Thymus (tissue), 11 donors: ENCODE measurements around the gene CPED1. TPM values are rescaled to one million over a fixed set of nuclear protein-coding genes. Genes with fewer than 3 reads are reported as not detected.
"Not testable (repeated sequence)": the region's sequence is repeated elsewhere in the genome, so short reads cannot be mapped to it uniquely, and the experiment has no call there.

Experiments
- DNase-seq, 9 donors: peaks; one replicate each; pipeline ENCODE4 v3.0.0-alpha.2; 2013; ENCODE audit warnings: low spot score in 9 of 9, low read depth in 6 of 9, missing footprints in 1 of 9
- H3K27ac ChIP-seq, 2 donors: one replicate each; pipeline ENCODE4 v1.5.1; 2013; ENCODE audit warnings: control low read depth in 1 of 2, low read depth in 1 of 2, low read length in 1 of 2, mild to moderate bottlenecking in 1 of 2, moderate library complexity in 1 of 2
- H3K27me3 ChIP-seq, 2 donors: one replicate each; pipeline ENCODE4 v1.5.1; 2013; ENCODE audit warnings: low read length in 1 of 2; ENCODE audit not compliant: control insufficient read depth in 2 of 2, insufficient read depth in 1 of 2
- H3K36me3 ChIP-seq, 2 donors: one replicate each; pipeline ENCODE4 v1.5.1; 2013; ENCODE audit warnings: low read length in 1 of 2, mild to moderate bottlenecking in 1 of 2, moderate library complexity in 1 of 2; ENCODE audit not compliant: control insufficient read depth in 2 of 2, insufficient read depth in 2 of 2
- H3K4me1 ChIP-seq, 2 donors: one replicate each; pipeline ENCODE4 v1.5.1; 2013; ENCODE audit warnings: low read length in 2 of 2; ENCODE audit not compliant: control insufficient read depth in 2 of 2, insufficient read depth in 2 of 2
- H3K4me3 ChIP-seq, 2 donors: one replicate each; pipeline ENCODE4 v1.5.1; 2013; ENCODE audit warnings: low read length in 2 of 2, control low read depth in 1 of 2, mild to moderate bottlenecking in 1 of 2
- H3K9me3 ChIP-seq, 2 donors: one replicate each; pipeline ENCODE4 v1.5.1; 2013; ENCODE audit warnings: low read length in 1 of 2, mild to moderate bottlenecking in 1 of 2; ENCODE audit not compliant: control insufficient read depth in 2 of 2, insufficient read depth in 1 of 2
- WGBS: extraction: QIAGEN DNeasy Blood & Tissue Kit; methylation state at CpG from one replicate; pipeline ENCODE4 v1.1.7; 2013; 5-methylcytosine and 5-hydroxymethylcytosine counted together
- polyA plus RNA-seq: library from polyadenylated mRNA; stranded (reverse); fragments of 200-250 nt; gene quantifications from one replicate; pipeline ENCODE4 v1.2.3, GENCODE V29; 2013
- total RNA-seq: library from RNA; stranded (reverse); fragments of 120-200 nt; gene quantifications from one replicate; pipeline ENCODE4 v1.2.4, GENCODE V29; 2013
- donor health status: healthy.

The CPED1 gene
- total and polyA plus RNA-seq, 2 donors, result 1.9 to 2.2 TPM

DNA sequence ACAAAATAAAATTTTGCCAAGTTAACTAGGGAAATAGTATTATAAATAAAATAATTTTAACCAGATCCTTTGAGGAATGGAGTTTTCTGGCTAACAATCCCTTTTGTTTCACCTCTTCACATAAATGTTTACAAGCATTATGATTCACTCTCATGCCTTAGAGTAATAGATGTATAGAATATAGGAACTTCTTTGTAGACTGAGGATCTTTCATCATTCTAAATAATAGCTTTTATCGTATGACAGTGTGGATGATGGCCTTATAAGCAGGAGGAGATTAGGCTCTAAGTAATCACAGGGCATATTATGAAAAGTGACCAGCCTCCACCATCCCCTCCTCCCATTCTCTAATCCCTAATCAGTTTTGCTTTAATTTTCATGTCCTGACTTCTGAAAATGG, 24.4 kb upstream of the CPED1 start:
- no peaks in the 10 kb centered on the region for H3K4me1 ChIP-seq
- H3K27me3 ChIP-seq, result no peaks in the 10 kb centered on the region
- H3K27ac ChIP-seq, result no peak overlapping the region
- 99% methylated on average over 1 of the region's 1 CpG for WGBS
- peaks cover 19 to 40% of the 10 kb centered on the region in 2 donors for H3K36me3 ChIP-seq
- no peak overlapping the region for H3K4me3 ChIP-seq
- no peaks in the 10 kb centered on the region for H3K9me3 ChIP-seq
- DNase-seq, result no peak

DNA sequence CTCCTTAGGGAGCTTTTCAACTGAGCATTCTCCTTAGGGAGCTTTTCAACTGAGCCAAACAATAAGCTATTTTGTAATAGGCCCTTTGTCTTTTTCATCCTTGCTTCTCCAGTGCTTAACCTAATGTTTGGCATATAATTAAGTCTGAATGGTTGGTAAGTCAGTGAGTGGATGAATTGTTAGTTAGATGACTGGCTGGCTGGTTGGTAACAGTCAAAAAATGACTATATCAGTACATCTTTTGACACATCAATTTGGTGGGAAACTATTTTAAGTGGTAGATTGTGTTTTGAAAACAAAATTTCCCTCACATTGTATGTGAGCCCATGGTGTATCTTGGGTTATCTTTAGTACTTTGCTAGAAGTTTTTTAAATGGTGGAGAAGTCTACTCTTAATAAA, 21.6 kb upstream of the CPED1 start:
- H3K27ac ChIP-seq, result no peak overlapping the region
- H3K4me1 ChIP-seq, result no peaks in the 10 kb centered on the region
- no peaks in the 10 kb centered on the region for H3K9me3 ChIP-seq
- H3K36me3 ChIP-seq, result peaks cover 20 to 57% of the 10 kb centered on the region in 2 donors
- no peak overlapping the region for H3K4me3 ChIP-seq
- H3K27me3 ChIP-seq, result no peaks in the 10 kb centered on the region
- DNase-seq, result no peak

GRCh38 chr7:120973849-120974248, 14.7 kb upstream of the CPED1 start:
- Histone ChIP-seq H3K4me3 (no peak overlapping the region), H3K4me1 (no peaks in the 10 kb centered on the region), H3K27me3 (no peaks in the 10 kb centered on the region), H3K27ac (no peak overlapping the region), H3K36me3 (peaks cover 7 to 65% of the 10 kb centered on the region in 2 donors), H3K9me3 (no peaks in the 10 kb centered on the region)
- no peak for DNase-seq
- 94% methylated on average over 1 of the region's 1 CpG for WGBS

GRCh38 chr7:120979765-120980499, 8.6 kb upstream of the CPED1 start:
- no peaks in the 10 kb centered on the region for H3K27me3 ChIP-seq
- WGBS, result 22% methylated on average over 1 of the region's 1 CpG
- H3K27ac ChIP-seq, result no peak overlapping the region
- no peaks in the 10 kb centered on the region for H3K9me3 ChIP-seq
- peaks cover 0 to 18% of the 10 kb centered on the region in 2 donors for H3K36me3 ChIP-seq
- no peak overlapping the region for H3K4me3 ChIP-seq
- DNase-seq, result no peak
- no peaks in the 10 kb centered on the region for H3K4me1 ChIP-seq

DNA sequence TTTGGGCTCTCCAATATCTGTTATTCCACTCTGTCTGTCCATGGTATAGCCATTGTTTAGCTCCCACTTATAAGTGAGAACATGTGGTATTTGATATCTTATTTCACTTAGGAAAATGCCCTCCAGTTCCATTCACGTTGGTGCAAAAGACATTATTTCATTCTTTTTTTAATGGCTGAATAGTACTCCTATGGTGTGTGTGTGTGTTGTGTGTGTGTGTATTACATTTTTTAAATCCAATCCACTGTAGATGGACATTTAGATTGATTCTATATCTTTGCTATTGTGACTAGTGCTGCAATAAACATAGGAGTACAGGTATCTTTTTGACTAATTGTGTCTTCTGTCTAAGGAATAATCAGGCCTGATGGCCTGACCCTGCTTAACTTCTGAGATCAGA, 7.4 kb upstream of the CPED1 start:
- Histone ChIP-seq H3K4me1 (no peaks in the 10 kb centered on the region), H3K4me3 (no peak overlapping the region), H3K9me3 (no peaks in the 10 kb centered on the region), H3K36me3 (peaks cover 0 to 9% of the 10 kb centered on the region in 2 donors), H3K27ac (no peak overlapping the region), H3K27me3 (no peaks in the 10 kb centered on the region)
- no peak for DNase-seq
- WGBS, result 97% methylated on average over 1 of the region's 1 CpG

GRCh38 chr7:120981888-120982615, 6.5 kb upstream of the CPED1 start:
- Histone ChIP-seq H3K27me3 (no peaks in the 10 kb centered on the region), H3K4me3 (no peak overlapping the region), H3K4me1 (no peaks in the 10 kb centered on the region), H3K27ac (no peak overlapping the region), H3K36me3 (peaks cover 0 to 4% of the 10 kb centered on the region in 2 donors), H3K9me3 (no peaks in the 10 kb centered on the region)
- DNase-seq, result no peak
- 88% methylated on average over 4 of the region's 4 CpGs for WGBS

DNA sequence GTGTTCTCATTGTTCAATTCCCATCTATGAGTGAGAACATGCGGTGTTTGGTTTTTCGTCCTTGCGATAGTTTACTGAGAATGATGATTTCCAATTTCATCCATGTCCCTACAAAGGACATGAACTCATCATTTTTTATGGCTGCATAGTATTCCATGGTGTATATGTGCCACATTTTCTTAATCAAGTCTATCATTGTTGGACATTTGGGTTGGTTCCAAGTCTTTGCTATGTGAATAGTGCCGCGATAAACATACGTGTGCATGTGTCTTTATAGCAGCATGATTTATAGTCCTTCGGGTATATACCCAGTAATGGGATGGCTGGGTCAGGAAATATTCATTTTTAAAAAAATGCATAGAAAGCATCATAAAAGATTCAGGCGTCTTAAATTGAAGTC, 4.9 kb upstream of the CPED1 start:
- DNase-seq, H3K36me3 ChIP-seq, H3K4me1 ChIP-seq, H3K9me3 ChIP-seq, H3K4me3 ChIP-seq, H3K27ac ChIP-seq, H3K27me3 ChIP-seq: not testable (repeated sequence)
- 97% methylated on average over 5 of the region's 8 CpGs for WGBS

DNA sequence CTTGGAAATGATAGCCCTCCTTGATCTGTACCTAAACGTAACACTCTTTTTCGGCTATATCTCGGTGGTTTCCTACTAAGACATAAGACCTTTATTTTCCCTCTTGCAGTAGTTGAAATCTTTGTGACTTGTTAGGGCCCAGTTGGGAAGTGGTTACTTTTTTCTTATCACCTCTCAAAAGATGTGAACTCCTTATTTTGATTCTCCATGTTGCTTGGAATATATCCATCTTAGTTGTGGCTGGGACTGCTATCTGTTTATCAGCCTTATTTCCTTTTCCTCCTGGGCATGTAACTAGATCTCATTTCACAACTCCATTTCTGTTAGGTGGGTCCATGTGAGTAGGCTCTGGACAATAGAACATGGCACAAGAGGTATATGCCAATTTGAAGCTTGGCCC, 4.1 kb upstream of the CPED1 start:
- H3K4me1 ChIP-seq, result peaks cover 3 to 10% of the 10 kb centered on the region in 2 donors
- H3K36me3 ChIP-seq, result no peaks in the 10 kb centered on the region
- DNase-seq, result no peak
- H3K27me3 ChIP-seq, result peaks cover 0 to 17% of the 10 kb centered on the region in 2 donors
- H3K4me3 ChIP-seq, result no peak overlapping the region
- no peaks in the 10 kb centered on the region for H3K9me3 ChIP-seq
- WGBS, result 93% methylated on average over 3 of the region's 3 CpGs
- no peak overlapping the region for H3K27ac ChIP-seq

DNA sequence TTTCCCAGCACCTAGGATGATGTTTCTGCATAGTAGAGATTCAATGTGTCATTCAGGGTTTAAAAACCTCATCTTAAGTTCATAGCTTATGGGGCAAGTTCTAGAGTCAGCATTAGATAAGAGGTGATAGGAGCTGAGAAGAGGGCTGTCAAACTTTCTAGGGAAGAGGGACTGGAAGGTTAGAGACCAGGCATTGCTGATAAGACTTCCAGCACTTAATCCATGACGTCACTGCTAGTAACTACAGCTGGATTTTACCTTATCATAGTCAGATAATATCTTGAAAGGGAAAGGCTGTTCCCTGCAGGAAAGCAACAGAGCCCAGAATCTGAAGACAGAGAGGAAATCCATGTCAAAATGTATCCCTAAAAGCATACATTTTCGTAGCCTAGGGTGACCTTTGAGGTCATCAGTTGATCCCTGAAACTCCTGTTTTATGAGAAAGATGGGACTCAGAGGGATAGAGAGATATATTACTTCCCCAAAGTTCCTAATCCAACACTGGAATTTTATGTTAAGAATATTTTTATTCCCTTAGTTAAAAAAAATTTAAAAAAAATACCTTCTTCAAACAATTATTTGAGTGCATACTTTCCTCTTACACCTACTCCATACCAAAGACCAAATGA, 3.3 kb upstream of the CPED1 start:
- H3K9me3 ChIP-seq, result no peaks in the 10 kb centered on the region
- WGBS, result 67% methylated on average over 2 of the region's 2 CpGs

More for the DNA sequence above, 3.3 kb upstream of the CPED1 start:
- no peak overlapping the region for H3K27ac ChIP-seq
- H3K4me3 ChIP-seq, result no peak overlapping the region
- H3K4me1 ChIP-seq, result peaks cover 3 to 10% of the 10 kb centered on the region in 2 donors
- H3K27me3 ChIP-seq, result peaks cover 0 to 22% of the 10 kb centered on the region in 2 donors
- H3K36me3 ChIP-seq, result no peaks in the 10 kb centered on the region
- no peak for DNase-seq
